ENCODE measurements around the gene TGFB1I1. TPM values are rescaled to one million over a fixed set of nuclear protein-coding genes. Genes with fewer than 3 reads are reported as not detected.

The TGFB1I1 gene
- total RNA-seq, 4 donors from 2014 or later, result 15.1 to 34.1 (median 22.7) TPM

- DNase-seq (ENCODE audit: low spot score in 2 of 2), result no peak
- intact Hi-C loops (cut with DNase I; ENCODE audit: low total_unique reads), result no loop called here
- H3K4me3 ChIP-seq (ENCODE audit: low read depth, poor library complexity, severe bottlenecking), result no peak overlapping the region
- WGBS, 2 donors, result 92 to 97% methylated on average over 9 to 12 of the region's 18 CpGs
- no peak for TF ChIP-seq CTCF (IDR thresholded peaks at IDR 0.05)
- TF ChIP-seq POLR2A (IDR thresholded peaks at IDR 0.05), result no peak
Measured at GRCh38 chr16:31466381-31466841, 5.5 kb upstream of the TGFB1I1 start.

- intact Hi-C loops (cut with DNase I; ENCODE audit: low total_unique reads), result no loop called here
- no peak overlapping the region for H3K4me3 ChIP-seq (ENCODE audit: low read depth, poor library complexity, severe bottlenecking)
- no peak for TF ChIP-seq CTCF (IDR thresholded peaks at IDR 0.05)
- no peak for TF ChIP-seq POLR2A (IDR thresholded peaks at IDR 0.05)
- no peak for DNase-seq (ENCODE audit: low spot score in 2 of 2)
- 76 to 81% methylated on average over 5 of the region's 5 CpGs for WGBS, 2 donors
Measured at GRCh38 chr16:31467151-31467773, 4.7 kb upstream of the TGFB1I1 start.

- H3K4me3 ChIP-seq (ENCODE audit: low read depth, poor library complexity, severe bottlenecking), result no peak overlapping the region
- TF ChIP-seq CTCF (IDR thresholded peaks at IDR 0.05) (no peak), POLR2A (IDR thresholded peaks at IDR 0.05) (no peak)
- intact Hi-C loops (cut with DNase I; ENCODE audit: low total_unique reads), result no loop called here
- DNase-seq (ENCODE audit: low spot score in 2 of 2), result no peak
- 84 to 94% methylated on average over 5 of the region's 5 CpGs for WGBS, 2 donors
Measured at GRCh38 chr16:31467858-31468257, 4.1 kb upstream of the TGFB1I1 start.

- TF ChIP-seq POLR2A (IDR thresholded peaks at IDR 0.05), result no peak
- H3K4me3 ChIP-seq (ENCODE audit: low read depth, poor library complexity, severe bottlenecking), result no peak overlapping the region
- no peak for DNase-seq (ENCODE audit: low spot score in 2 of 2)
- WGBS, 2 donors, result 82 to 83% methylated on average over 3 of the region's 3 CpGs
- intact Hi-C loops (cut with DNase I; ENCODE audit: low total_unique reads), result no loop called here
Measured at GRCh38 chr16:31470615-31471014, 1.3 kb upstream of the TGFB1I1 start.

GRCh38 chr16:31471241-31471874, 594 bp upstream of the TGFB1I1 start:
- no peak for DNase-seq (ENCODE audit: low spot score in 2 of 2)
- no peak overlapping the region for H3K4me3 ChIP-seq (ENCODE audit: low read depth, poor library complexity, severe bottlenecking)
- intact Hi-C loops (cut with DNase I; ENCODE audit: low total_unique reads), result no loop called here
- TF ChIP-seq POLR2A (IDR thresholded peaks at IDR 0.05) (no peak), CTCF (IDR thresholded peaks at IDR 0.05) (no peak)
- WGBS, 2 donors, result 33 to 41% methylated on average over 15 of the region's 15 CpGs

GRCh38 chr16:31472709-31473203, 804 bp downstream of the TGFB1I1 start:
- intact Hi-C loops (cut with DNase I; ENCODE audit: low total_unique reads), result no loop called here
- H3K4me3 ChIP-seq (ENCODE audit: low read depth, poor library complexity, severe bottlenecking), result peak overlapping the region; percentile 64
- no peak for TF ChIP-seq POLR2A (IDR thresholded peaks at IDR 0.05)
- peak in 1 of 3 donors; percentile 70 for TF ChIP-seq CTCF (IDR thresholded peaks at IDR 0.05)
- 17 to 18% methylated on average over 20 of the region's 20 CpGs for WGBS, 2 donors
- peak; percentile 87 to 98 for DNase-seq (ENCODE audit: low spot score in 2 of 2)

Data from lower leg skin (tissue), 4 donors.